ENCODE results near the gene RHOB.

DNA sequence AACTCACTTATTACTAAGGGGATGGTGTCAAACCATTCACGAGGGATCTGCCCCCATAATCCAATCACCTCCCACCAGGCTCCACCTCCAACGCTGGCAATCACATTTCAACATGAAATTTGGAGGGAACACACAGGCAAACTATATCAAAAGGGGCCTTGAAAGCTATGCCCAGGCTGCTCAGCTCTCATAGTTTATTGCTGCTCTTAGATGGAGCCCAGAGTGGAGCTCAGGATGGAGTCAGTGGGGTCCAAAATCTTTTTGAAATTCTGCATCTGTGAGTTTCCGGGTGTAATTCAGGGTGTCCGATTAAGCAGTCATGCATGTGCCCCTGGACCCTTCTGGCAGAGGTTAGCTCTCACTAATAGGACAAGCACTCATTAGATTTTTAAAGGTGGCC is 24.3 kb downstream of the RHOB start:
- TF ChIP-seq, protein P1, sequence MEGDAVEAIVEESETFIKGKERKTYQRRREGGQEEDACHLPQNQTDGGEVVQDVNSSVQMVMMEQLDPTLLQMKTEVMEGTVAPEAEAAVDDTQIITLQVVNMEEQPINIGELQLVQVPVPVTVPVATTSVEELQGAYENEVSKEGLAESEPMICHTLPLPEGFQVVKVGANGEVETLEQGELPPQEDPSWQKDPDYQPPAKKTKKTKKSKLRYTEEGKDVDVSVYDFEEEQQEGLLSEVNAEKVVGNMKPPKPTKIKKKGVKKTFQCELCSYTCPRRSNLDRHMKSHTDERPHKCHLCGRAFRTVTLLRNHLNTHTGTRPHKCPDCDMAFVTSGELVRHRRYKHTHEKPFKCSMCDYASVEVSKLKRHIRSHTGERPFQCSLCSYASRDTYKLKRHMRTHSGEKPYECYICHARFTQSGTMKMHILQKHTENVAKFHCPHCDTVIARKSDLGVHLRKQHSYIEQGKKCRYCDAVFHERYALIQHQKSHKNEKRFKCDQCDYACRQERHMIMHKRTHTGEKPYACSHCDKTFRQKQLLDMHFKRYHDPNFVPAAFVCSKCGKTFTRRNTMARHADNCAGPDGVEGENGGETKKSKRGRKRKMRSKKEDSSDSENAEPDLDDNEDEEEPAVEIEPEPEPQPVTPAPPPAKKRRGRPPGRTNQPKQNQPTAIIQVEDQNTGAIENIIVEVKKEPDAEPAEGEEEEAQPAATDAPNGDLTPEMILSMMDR (IDR thresholded peaks at IDR 0.05) = no peak
- TF ChIP-seq POLR2A (IDR thresholded peaks at IDR 0.05) = no peak
